HUES48 (cell line): ENCODE results near the gene SLIT2.

Source experiments
- H3K27ac ChIP-seq: one replicate; pipeline ENCODE4 v1.7.0; 2013; ENCODE audit warnings: low read depth, low read length, inconsistent platforms
- H3K27me3 ChIP-seq: 2 replicates; pipeline ENCODE4 v1.6.1; 2013; ENCODE audit warnings: mild to moderate bottlenecking, low read length; ENCODE audit not compliant: control insufficient read depth, insufficient read depth
- H3K36me3 ChIP-seq: 2 replicates; pipeline ENCODE4 v1.6.1; 2013; ENCODE audit warnings: low read length; ENCODE audit not compliant: control insufficient read depth, insufficient read depth
- H3K4me1 ChIP-seq: 2 replicates; pipeline ENCODE4 v1.6.1; 2013; ENCODE audit warnings: mild to moderate bottlenecking, low read length; ENCODE audit not compliant: control insufficient read depth, insufficient read depth
- H3K4me3 ChIP-seq: 2 replicates; pipeline ENCODE4 v1.5.1; 2013; ENCODE audit warnings: mild to moderate bottlenecking, low read depth, low read length
- H3K9ac ChIP-seq: 2 replicates; pipeline ENCODE4 v1.6.1; 2013; ENCODE audit warnings: mild to moderate bottlenecking, low read depth, low read length, moderate library complexity
- H3K9me3 ChIP-seq: 2 replicates; pipeline ENCODE4 v1.6.1; 2013; ENCODE audit warnings: low read length; ENCODE audit not compliant: control insufficient read depth, insufficient read depth

Gene SLIT2

DNA sequence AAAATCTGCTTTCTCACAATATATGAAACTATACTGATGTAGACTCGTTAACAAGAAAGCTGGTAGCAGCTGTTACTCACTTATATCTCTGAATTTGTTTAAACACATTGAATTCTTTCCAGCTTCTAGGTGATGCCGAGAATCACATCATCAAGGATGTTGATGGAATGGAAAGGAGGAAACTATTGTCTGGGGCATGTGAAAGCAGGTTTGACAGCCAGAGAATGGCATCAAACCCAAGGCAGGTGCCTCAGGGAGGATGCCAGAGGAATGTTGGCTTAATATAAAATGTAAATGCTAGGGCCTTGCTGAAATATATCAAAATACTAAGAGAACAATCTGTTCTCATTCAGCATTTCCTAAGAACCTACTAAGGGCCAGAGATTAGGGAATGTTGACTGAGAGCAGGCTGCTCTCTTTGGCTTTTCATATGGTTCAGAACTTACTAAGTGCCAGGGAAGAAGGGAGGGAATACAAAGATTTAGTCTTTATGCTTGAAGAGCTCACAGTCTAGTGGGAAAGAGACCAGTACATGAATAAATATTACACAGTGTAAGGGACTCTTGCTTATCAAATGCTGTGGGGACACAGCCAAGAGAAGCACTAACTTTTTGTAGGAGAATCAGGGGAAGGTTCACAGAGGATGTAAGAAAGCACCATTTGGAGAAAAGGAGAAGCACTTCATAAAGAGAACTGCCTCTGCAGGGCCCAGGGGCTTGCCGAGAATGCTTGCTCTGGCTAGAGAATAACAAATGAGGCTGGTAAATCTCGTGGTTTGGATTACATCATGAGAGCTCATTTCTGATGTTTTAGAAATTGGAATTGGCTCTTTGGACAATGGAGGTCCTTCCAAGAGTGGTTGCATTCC lies 14.7 kb downstream of the SLIT2 start:
- Histone ChIP-seq H3K27ac (no peak overlapping the region), H3K27me3 (no peaks in the 10 kb centered on the region), H3K4me3 (no peak overlapping the region), H3K4me1 (peaks cover 10% of the 10 kb centered on the region), H3K9ac (no peak overlapping the region), H3K9me3 (no peaks in the 10 kb centered on the region), H3K36me3 (no peaks in the 10 kb centered on the region)

DNA sequence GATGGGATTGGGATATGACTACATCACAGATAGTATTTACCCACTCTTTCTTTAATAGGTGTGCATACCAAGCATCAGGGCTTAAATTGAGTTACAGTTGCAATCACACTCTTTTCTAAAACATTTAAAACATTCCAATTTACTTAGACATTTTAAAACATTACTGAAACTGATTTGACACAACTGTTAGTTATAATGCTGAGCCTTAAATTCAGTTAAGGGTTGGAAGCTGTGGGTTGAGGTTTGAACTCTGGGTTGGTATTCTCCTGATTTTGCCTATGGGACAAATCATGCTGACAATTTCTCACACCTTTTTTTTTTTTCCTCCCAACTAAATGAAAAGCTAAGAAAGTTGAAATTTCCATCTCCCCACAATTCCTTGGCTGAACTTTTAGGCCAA lies 16.3 kb downstream of the SLIT2 start:
- Histone ChIP-seq H3K36me3 (no peaks in the 10 kb centered on the region), H3K4me3 (no peak overlapping the region), H3K27ac (no peak overlapping the region), H3K4me1 (peaks cover 10% of the 10 kb centered on the region), H3K27me3 (no peaks in the 10 kb centered on the region), H3K9me3 (no peaks in the 10 kb centered on the region), H3K9ac (no peak overlapping the region)

DNA sequence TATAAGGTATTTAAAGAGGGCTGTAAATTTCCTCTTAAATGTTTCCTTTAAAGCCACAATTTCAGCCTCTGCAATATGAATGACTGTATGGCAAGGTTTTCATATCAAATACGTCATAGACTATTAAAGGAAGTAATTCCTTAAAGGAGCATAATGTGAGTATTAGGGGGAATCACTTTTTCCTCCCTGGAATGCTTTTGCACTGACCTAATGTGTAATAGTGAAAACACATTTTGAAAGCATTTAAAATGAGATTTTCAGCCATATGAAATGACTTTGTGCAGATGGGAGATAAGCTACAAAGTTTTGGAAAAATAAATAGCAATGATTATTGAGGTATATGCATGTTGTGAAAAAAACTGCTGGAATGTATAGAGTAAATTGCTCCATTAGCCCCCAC lies 17.6 kb downstream of the SLIT2 start:
- Histone ChIP-seq H3K4me3 (no peak overlapping the region), H3K36me3 (no peaks in the 10 kb centered on the region), H3K9me3 (no peaks in the 10 kb centered on the region), H3K27me3 (no peaks in the 10 kb centered on the region), H3K4me1 (peaks cover 10% of the 10 kb centered on the region), H3K9ac (no peak overlapping the region), H3K27ac (no peak overlapping the region)

DNA sequence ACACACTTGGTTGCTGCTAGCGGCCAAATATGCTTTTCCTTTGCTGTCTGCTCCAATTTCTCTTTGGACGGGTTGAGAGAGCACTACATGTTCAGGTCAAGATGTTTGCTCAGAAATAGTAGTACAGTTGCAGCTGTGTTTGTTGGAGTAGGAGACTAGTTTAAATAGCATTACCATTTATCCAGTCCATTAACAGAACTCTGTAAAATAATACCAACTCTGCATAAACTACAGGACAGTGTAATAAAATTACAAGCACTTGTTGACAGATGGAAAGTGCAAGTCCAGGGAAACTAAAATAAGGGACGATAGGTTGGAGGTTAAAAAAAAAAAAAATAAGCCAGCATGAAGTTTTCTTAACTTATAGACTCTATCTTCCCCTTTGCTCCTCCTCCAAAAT lies 20.2 kb downstream of the SLIT2 start:
- Histone ChIP-seq H3K27me3 (no peaks in the 10 kb centered on the region), H3K27ac (no peak overlapping the region), H3K4me1 (peaks cover 14% of the 10 kb centered on the region), H3K9me3 (no peaks in the 10 kb centered on the region), H3K9ac (no peak overlapping the region), H3K36me3 (no peaks in the 10 kb centered on the region), H3K4me3 (no peak overlapping the region)

DNA sequence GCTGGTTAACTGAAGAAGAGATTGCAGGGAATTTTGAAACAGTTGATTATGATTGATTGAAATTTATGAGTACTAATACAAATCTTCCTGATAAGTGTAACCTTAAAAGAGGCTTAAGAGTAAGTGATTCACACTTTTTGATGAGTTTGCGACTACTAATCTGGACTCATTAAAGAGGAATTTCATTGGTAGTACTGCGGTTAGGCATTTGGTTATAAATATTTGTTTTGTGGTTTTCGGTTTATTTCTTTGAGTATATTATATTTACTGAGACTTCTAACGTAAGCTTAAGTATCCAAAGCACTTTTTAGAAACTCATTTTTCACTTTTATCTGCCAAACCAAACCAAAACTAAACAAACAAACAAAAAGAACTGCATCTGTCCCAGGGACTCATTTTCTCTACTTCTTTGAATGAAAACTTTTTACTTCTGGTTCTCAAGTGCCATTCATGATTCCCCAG lies 20.7 kb downstream of the SLIT2 start:
- no peaks in the 10 kb centered on the region for H3K27me3 ChIP-seq
- no peak overlapping the region for H3K4me3 ChIP-seq
- no peaks in the 10 kb centered on the region for H3K36me3 ChIP-seq
- H3K9me3 ChIP-seq: no peaks in the 10 kb centered on the region
- peaks cover 14% of the 10 kb centered on the region for H3K4me1 ChIP-seq
- H3K9ac ChIP-seq: no peak overlapping the region
- H3K27ac ChIP-seq: no peak overlapping the region

DNA sequence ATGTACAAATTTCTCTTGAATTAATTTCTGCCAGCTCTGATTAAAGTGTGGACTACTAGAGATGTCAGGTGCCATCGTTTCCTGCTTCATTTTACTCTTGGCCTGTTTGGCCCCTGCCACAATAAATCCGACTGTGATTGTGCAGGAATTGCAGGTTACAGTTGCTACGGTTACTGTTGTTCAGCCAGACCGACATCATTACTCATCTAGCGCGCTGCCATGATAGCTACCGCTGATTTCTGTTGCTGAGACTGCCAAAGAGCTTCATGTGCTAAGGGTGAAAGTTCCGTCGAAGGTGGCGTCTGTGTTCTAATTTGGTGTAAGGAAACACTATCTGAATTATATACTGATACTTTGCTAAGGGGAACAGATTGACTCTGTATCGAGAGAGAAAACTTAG lies 22.1 kb downstream of the SLIT2 start:
- no peak overlapping the region for H3K27ac ChIP-seq
- peaks cover 9% of the 10 kb centered on the region for H3K4me1 ChIP-seq
- no peaks in the 10 kb centered on the region for H3K27me3 ChIP-seq
- no peak overlapping the region for H3K9ac ChIP-seq
- H3K4me3 ChIP-seq: no peak overlapping the region
- H3K9me3 ChIP-seq: no peaks in the 10 kb centered on the region
- H3K36me3 ChIP-seq: no peaks in the 10 kb centered on the region

DNA sequence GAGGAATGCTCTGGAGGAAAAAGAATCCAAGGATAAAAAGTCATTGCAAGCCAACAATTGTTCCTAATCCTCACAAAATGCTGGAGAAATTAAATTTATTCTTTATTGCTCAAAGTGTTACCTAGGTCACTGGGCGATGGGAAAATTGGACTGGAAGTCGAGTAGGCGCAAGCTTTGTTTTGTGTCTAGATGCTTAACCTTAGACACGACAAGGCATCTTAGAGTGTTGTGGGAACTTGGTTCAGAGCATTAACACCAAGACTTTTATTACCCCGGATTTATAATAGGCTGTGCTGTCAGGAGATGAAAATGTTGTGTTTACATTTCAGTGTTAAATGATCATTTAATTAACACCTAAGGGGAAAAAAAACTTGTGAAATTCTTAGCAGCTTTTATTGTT lies 25.1 kb downstream of the SLIT2 start:
- H3K27ac ChIP-seq: no peak overlapping the region
- no peaks in the 10 kb centered on the region for H3K9me3 ChIP-seq
- peaks cover 18% of the 10 kb centered on the region for H3K4me1 ChIP-seq
- H3K4me3 ChIP-seq: no peak overlapping the region
- no peak overlapping the region for H3K9ac ChIP-seq
- H3K36me3 ChIP-seq: no peaks in the 10 kb centered on the region
- no peaks in the 10 kb centered on the region for H3K27me3 ChIP-seq

DNA sequence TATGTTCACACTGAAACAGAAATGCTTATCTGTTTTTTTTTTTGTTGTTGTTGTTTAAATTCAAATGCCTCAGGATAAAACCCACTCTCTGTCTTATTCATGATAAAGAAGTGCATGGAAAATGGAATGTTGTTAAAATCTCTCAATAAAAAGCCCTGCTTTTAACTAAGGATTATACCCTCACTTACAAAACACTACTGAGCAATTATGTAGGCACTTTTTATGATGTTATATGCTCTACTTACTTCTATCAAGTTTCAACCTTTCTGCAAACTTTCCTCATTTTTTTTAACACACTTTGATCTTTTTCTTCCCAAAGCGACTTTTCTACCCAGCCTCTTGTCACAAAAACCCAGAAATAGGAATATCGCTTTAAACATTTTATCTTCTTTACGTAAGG lies 26.5 kb downstream of the SLIT2 start:
- Histone ChIP-seq H3K9me3 (no peaks in the 10 kb centered on the region), H3K27ac (no peak overlapping the region), H3K36me3 (no peaks in the 10 kb centered on the region), H3K9ac (no peak overlapping the region), H3K27me3 (no peaks in the 10 kb centered on the region), H3K4me1 (peaks cover 28% of the 10 kb centered on the region), H3K4me3 (no peak overlapping the region)

DNA sequence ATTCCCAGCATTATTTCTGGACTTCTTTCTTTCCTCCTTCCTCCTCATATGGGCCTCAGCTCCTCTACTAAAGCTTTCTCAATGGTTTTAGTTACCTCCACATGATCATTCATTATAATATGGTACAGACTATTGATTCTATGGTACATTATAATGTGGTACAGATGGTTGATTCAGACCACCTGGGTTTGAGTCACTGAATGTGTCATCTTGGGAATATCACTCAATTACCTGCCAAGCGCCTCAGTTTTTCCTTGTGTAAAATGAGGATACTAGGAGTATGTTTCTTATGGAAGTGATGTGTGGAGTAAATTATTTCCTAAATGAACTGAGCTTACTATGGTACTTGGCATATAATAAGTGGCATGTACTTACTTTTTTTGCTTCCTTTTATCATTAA lies 27.7 kb downstream of the SLIT2 start:
- Histone ChIP-seq H3K9ac (no peak overlapping the region), H3K9me3 (no peaks in the 10 kb centered on the region), H3K4me1 (peaks cover 38% of the 10 kb centered on the region), H3K4me3 (no peak overlapping the region), H3K27me3 (no peaks in the 10 kb centered on the region), H3K27ac (no peak overlapping the region), H3K36me3 (no peaks in the 10 kb centered on the region)

DNA sequence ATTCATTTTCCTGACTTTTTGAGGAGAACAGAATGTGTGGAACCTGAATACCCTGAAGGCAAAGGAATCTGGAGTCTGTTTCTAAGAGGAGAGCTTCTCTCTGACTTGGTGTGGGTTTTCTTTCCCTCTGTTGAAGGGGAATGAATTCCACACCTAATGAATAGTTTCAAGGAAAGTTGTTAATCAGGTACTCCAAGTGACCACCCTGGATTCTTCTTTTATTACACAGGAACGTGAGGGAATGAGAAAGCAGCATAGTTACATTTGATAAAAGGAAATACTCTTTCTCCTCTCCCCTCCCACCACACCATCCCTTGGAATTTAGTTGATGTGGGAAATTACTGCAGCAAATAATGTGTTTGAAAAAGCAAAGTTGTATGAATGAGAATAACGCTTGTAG lies 29.7 kb downstream of the SLIT2 start:
- H3K9ac ChIP-seq: no peak overlapping the region
- no peaks in the 10 kb centered on the region for H3K27me3 ChIP-seq
- no peaks in the 10 kb centered on the region for H3K36me3 ChIP-seq
- no peak overlapping the region for H3K27ac ChIP-seq
- no peak overlapping the region for H3K4me3 ChIP-seq
- H3K4me1 ChIP-seq: peaks cover 38% of the 10 kb centered on the region
- H3K9me3 ChIP-seq: no peaks in the 10 kb centered on the region

DNA sequence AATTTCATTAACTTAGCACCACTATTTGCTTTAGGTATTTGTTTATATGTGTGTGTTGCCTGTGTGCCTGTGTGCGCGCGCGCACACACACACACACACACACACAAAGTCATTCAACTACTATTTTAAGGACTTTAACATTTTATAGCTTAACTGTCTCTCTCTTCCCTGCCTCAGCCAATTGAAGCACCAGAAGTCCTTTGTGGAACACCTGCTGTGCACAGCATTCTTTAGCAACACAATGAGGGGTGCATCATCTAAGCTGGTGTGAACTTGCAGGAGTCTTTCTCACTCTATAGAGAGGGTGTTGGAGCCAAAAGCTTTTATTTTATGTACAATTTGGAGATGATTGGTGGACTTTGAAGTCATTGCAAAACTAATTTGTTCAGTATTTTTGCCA lies 31.3 kb downstream of the SLIT2 start:
- Histone ChIP-seq H3K27me3 (no peaks in the 10 kb centered on the region), H3K4me1 (peaks cover 38% of the 10 kb centered on the region), H3K4me3 (peak overlapping the region; percentile 10; the same call in 1 of the 2 replicates), H3K9me3 (no peaks in the 10 kb centered on the region), H3K27ac (peak overlapping the region; percentile 46), H3K36me3 (no peaks in the 10 kb centered on the region), H3K9ac (no peak overlapping the region)
